Mononuclear cell (primary cell): ENCODE measurements around the gene RCOR1. TPM values are rescaled to one million over a fixed set of nuclear protein-coding genes. Genes with fewer than 3 reads are reported as not detected.

ENCODE experiments used
- H3K27me3 ChIP-seq: 2 replicates; pipeline ENCODE4 v1.6.0; 2011; ENCODE audit warnings: low read length, control low read depth; ENCODE audit not compliant: insufficient read depth
- H3K4me1 ChIP-seq: 2 replicates; pipeline ENCODE4 v1.5.1; 2011; ENCODE audit warnings: mild to moderate bottlenecking, low read length, control low read depth; ENCODE audit not compliant: insufficient read depth
- H3K4me3 ChIP-seq: 2 replicates; pipeline ENCODE4 v1.5.1; 2011; ENCODE audit warnings: mild to moderate bottlenecking, low read length, moderate library complexity
- H3K9me3 ChIP-seq: 2 replicates; pipeline ENCODE4 v1.5.1; 2011; ENCODE audit warnings: low read depth, mild to moderate bottlenecking, control low read depth, low read length
- total RNA-seq: library from RNA; depleted of rRNA; stranded (reverse); fragments of >200 nt; gene quantifications from one replicate; pipeline ENCODE4 v1.2.3, GENCODE V29; 2012

RCOR1 gene
- total RNA-seq, 1 donor: 32.6 TPM

GRCh38 chr14:102659797-102660196, 67.3 kb downstream of the RCOR1 start:
- Histone ChIP-seq H3K4me1 (peaks cover 27% of the 10 kb centered on the region), H3K9me3 (no peaks in the 10 kb centered on the region), H3K27me3 (no peaks in the 10 kb centered on the region), H3K4me3 (no peak overlapping the region)

DNA sequence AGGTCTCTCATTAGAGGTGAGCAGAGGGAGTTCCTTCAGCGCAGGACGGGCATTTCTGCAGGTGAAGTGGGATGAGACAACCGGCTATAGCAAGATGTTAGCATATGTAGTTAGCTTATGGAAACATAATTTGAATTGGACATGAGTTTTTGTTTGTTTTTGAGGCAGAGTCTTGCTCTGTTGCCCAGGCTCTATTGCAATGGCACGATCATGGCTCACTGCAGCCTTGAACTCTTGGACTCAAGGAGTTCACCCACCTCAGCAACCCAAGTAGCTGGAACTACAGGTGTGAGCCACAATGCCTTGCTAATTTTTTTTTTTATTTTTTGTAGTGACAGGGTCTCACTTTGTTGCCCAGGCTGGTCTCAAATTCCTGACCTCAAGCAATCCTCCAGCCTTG, 69.2 kb downstream of the RCOR1 start:
- H3K27me3 ChIP-seq: no peaks in the 10 kb centered on the region
- peaks cover 25% of the 10 kb centered on the region for H3K4me1 ChIP-seq
- H3K9me3 ChIP-seq: no peaks in the 10 kb centered on the region
- H3K4me3 ChIP-seq: no peak overlapping the region

DNA sequence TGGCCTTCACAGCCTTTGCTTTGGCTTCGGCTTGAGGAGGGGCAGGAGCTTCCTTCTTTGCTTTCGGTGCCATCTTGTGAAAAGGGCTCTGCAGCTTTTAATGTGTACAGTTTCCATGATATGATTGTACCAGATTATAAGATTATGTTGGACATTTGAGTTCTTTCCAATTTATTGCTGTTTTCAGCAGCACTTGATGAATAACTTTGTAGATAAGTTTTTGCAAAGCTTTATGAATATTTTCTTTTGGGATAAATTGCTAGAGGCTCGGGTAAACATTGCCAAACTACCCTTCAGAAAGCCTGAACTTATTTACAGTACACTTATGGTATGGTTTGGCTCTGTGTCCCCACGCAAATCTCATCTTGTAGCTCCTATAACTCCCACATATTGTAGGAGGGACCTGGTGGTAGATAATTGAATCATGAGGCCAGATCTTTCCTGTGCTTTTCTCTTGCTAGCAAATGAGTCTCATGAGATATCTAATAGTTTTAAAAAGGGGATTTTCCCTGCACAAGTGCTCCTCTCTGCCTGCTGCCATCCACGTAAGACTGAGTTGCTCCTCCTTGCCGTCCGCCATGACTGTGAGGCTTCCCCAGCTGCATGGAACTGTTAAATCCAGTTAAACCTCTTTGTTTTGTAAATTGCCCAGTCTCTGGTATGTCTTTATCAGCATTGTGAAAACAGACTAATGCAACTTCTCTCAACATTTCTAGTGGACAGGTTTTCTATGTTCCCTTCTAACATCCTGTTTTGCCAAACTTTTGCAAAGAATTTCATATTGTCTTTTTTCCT, 70.4 kb downstream of the RCOR1 start:
- H3K27me3 ChIP-seq: no peaks in the 10 kb centered on the region
- peaks cover 25% of the 10 kb centered on the region for H3K4me1 ChIP-seq
- H3K9me3 ChIP-seq: no peaks in the 10 kb centered on the region
- H3K4me3 ChIP-seq: no peak overlapping the region

DNA sequence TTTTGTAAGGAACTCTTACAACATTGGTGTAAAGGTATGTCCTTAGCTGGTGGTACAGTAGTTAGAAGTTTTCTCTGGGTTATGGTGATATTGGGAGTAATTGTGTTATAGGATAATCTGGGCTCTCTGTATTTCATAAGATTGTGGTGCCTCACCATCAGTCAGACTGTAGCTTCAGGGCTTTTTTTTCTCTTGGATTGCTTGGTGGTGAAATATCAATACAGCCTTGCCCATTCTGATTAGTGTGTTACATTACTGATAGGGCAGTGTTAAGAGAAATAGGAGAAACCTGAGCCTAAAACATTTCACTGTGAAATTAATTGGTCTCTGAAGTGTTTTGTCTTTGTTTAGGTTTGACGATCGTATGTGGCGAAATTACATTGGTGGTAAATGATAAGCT, 71.0 kb downstream of the RCOR1 start:
- no peak overlapping the region for H3K4me3 ChIP-seq
- H3K4me1 ChIP-seq: peaks cover 25% of the 10 kb centered on the region
- no peaks in the 10 kb centered on the region for H3K27me3 ChIP-seq

GRCh38 chr14:102665621-102666020, 73.2 kb downstream of the RCOR1 start:
- peaks cover 22% of the 10 kb centered on the region for H3K4me1 ChIP-seq
- no peaks in the 10 kb centered on the region for H3K9me3 ChIP-seq
- H3K27me3 ChIP-seq: no peaks in the 10 kb centered on the region
- H3K4me3 ChIP-seq: no peak overlapping the region

More for the DNA sequence above, 71.0 kb downstream of the RCOR1 start:
- no peaks in the 10 kb centered on the region for H3K9me3 ChIP-seq

- Histone ChIP-seq H3K27me3 (no peaks in the 10 kb centered on the region), H3K9me3 (no peaks in the 10 kb centered on the region), H3K4me3 (no peak overlapping the region), H3K4me1 (peaks cover 21% of the 10 kb centered on the region)
Measured at GRCh38 chr14:102666635-102667034, 74.2 kb downstream of the RCOR1 start.

DNA sequence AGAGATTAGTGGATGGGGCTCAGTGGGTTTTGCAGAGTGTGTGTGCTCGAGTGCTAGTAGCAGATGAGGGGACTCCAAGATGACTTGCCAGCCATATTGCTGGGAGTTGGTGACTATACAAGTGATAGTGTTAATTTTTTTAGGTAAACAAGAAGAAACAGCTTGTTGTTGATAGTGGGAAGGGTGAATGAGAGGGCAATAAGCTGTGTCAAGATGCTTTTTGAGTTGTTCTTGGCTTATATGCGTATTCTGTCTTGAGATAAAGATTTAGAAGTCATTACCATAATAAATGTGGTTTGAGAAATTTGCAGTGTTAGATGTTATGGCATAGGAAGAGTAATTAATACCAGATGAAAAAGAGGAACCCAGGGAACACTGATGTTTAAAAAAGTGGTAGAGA, 75.3 kb downstream of the RCOR1 start:
- Histone ChIP-seq H3K4me3 (no peak overlapping the region), H3K9me3 (no peaks in the 10 kb centered on the region), H3K4me1 (peaks cover 10% of the 10 kb centered on the region), H3K27me3 (no peaks in the 10 kb centered on the region)

DNA sequence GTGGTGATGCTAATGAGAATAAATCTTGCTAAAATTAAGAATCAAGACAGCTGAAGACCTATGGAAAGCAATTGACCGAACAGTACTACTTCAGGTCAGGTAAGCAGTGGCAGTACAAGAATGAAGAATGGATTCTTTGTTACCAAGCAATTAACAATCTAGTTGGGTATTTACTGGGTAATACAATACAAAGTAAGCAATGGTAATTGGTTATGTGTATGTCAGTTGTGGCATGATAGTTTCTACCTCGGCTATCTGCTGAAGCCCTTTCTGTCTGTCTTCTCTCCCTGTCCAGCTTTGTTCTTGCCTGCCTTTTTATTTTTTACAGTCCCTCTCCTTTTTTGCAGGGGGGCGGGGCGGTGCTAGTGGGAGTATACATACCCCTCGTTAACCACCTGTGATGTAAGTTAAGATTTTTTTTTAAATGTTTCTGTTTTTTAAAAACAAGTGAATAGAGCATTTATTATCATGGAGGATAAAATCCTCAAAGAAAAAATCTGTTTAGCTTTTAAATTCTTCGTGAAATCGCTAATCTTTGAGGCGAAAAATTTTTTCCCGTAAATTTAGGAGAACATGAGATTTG, 75.9 kb downstream of the RCOR1 start:
- Histone ChIP-seq H3K4me1 (peaks cover 5% of the 10 kb centered on the region), H3K27me3 (no peaks in the 10 kb centered on the region), H3K9me3 (no peaks in the 10 kb centered on the region), H3K4me3 (no peak overlapping the region)

DNA sequence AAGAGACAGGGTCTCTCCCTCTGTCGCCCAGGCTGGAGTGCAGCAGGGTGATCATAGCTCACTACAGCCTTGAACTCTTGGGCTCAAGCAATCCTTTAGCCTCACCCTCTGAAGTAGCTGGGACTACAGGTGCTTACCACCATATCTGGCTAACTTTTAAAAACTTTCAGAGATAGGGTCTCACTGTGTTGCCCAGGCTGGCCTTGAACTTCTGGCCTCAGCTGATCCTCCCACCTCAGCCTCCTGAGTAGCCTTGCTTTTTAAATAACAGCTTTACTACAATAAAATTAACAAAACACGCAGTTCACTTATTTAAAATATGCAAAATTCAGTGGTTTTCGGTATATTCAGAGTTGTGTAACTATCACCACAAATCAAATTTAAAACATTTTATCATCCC, 79.0 kb downstream of the RCOR1 start:
- Histone ChIP-seq H3K4me1 (no peaks in the 10 kb centered on the region), H3K27me3 (no peaks in the 10 kb centered on the region), H3K4me3 (no peak overlapping the region), H3K9me3 (no peaks in the 10 kb centered on the region)

GRCh38 chr14:102672410-102672960, 80.0 kb downstream of the RCOR1 start:
- H3K9me3 ChIP-seq: no peaks in the 10 kb centered on the region
- H3K27me3 ChIP-seq: no peaks in the 10 kb centered on the region
- no peaks in the 10 kb centered on the region for H3K4me1 ChIP-seq
- H3K4me3 ChIP-seq: no peak overlapping the region

GRCh38 chr14:102675396-102675795, 82.9 kb downstream of the RCOR1 start:
- no peaks in the 10 kb centered on the region for H3K4me1 ChIP-seq
- no peak overlapping the region for H3K4me3 ChIP-seq
- H3K27me3 ChIP-seq: no peaks in the 10 kb centered on the region
- no peaks in the 10 kb centered on the region for H3K9me3 ChIP-seq

DNA sequence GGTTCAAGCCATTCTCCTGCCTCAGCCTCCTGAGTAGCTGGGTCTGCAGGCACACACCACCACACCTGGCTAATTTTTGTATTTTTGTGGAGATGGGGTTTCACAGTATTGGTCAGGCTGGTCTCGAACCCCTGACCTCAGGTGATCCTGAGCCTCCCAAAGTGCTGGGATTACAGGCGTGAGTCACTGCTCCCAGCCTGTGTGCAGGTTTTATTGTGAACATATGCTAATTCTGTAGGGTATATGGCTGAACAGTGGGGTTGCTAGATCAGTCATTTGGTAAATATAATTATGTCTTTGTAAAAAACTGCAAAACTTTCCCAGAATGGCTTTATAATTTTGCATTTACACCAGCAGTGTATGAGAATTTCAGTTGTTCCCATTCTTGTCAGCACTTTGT, 85.9 kb downstream of the RCOR1 start:
- H3K9me3 ChIP-seq: no peaks in the 10 kb centered on the region
- no peaks in the 10 kb centered on the region for H3K27me3 ChIP-seq
- no peaks in the 10 kb centered on the region for H3K4me1 ChIP-seq
- H3K4me3 ChIP-seq: no peak overlapping the region

DNA sequence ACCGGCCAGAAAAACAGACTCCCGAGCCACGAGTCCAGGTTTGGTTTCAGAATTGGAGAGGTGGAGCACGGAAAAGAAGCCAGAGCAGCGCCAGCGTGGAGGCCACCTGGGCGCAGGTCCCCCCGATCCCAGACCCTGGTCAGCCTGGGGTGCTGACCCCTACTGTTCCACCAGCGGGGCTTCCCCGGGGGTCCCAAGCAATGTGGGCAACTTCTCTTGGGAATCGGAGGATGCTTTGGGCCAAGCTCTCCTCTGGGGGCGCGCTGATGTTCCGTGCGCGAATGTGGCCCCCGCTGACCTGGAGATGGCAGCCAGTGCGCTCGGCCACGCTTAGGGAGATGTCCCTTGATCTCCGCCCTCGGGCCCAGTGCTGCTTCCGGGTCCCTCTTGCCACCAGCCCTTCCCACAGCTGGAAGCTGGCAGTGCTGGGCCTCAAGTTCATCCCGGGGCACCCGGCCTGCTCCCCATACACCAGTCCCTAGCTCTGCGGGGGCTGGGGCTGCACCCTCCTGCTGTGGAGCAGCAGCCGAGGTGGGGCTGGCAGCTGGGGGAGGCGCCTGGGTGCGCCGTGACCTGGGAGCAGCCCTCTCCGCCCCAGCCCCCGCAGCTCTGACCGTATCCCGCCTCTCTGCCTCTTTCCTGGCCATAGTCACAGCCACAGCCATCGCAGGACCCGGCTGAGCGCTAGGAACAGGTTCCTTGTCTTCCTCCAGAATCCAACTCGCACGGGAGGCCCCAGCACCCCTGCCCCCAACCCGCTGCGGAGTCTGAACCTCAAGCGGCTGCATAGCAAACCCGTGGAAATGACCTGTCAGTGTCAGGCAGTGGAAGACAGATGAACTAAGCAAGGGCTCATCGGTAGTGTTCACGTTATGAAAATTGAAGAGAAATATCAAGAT, 91.2 kb downstream of the RCOR1 start:
- peaks cover 11% of the 10 kb centered on the region for H3K4me1 ChIP-seq
- no peaks in the 10 kb centered on the region for H3K9me3 ChIP-seq
- H3K4me3 ChIP-seq: no peak overlapping the region
- H3K27me3 ChIP-seq: no peaks in the 10 kb centered on the region

DNA sequence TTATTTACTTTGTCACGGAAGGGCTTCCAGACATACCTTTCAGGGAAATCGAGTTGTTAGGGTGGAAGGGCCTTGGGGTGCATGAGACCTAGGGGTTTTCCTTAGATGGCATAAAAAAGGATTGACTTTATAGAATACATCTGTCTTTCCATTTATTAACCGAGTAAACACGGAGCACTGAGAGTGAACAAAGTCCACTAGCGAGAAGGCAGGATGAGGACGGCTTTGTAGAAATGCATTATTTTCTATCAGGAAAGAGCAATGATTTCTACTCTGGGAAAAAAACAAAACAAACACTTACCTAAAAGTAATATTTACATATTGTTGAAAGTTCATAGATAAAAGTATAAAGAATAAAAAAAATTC, 91.8 kb downstream of the RCOR1 start:
- Histone ChIP-seq H3K4me3 (no peak overlapping the region), H3K27me3 (no peaks in the 10 kb centered on the region)

DNA sequence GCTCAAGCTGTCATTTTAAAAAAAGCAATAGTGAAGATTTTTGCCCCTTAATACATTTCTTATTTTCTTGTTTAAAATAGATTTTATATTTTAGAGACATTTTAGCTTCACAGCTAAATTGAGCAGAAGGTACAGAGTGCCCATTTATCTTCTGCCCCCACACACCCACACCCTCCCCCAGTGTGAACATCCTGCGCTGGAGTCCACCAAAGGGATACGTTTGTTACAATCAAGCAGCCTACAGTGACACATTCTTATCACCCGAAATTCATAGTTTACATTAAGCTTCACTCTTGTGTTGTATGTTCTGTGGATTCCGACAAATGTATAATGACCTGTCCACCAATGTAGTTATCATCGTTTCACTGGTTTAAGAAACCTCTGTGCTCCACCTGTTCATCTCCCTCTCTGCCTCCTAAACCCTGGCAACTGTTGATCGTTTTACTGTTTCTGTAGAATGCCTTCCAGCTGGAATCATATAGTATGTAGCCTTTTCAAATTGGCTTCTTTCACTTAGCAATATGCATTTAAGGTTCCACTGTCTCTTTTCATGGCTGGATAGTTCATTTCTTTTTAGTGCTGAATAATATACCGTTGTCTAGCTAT, 93.8 kb downstream of the RCOR1 start:
- Histone ChIP-seq H3K4me1 (peaks cover 19% of the 10 kb centered on the region), H3K4me3 (no peak overlapping the region), H3K27me3 (no peaks in the 10 kb centered on the region), H3K9me3 (no peaks in the 10 kb centered on the region)

More for the DNA sequence above, 91.8 kb downstream of the RCOR1 start:
- no peaks in the 10 kb centered on the region for H3K9me3 ChIP-seq
- H3K4me1 ChIP-seq: peaks cover 11% of the 10 kb centered on the region
